H1 (cell line): ENCODE measurements around the gene SEMA3F. TPM values are rescaled to one million over a fixed set of nuclear protein-coding genes. Genes with fewer than 3 reads are reported as not detected.
A peak's percentile ranks its signal among the peaks of the same experiment; 100 is the strongest.

Experiments
- CTCF ChIA-PET: fragments of 300-600 bp; sonication (Branson Sonifier 250); formaldehyde crosslinking; loops from one replicate; lab custom pipeline; 2021; ENCODE audit not compliant: partially characterized antibody; lab: Charles Lee
- POLR2A ChIA-PET: fragments of 300-600 bp; sonication (Branson Sonifier 250); formaldehyde crosslinking; loops from one replicate; lab custom pipeline; 2021; ENCODE audit warnings: inconsistent platforms; ENCODE audit not compliant: partially characterized antibody; lab: Charles Lee
- DNase-seq, 2 experiments: peaks; one replicate each; pipeline versions ENCODE4 v3.0.0 to v3.0.0-alpha.2; 2010 to 2022; ENCODE audit warnings: low spot score in 2 of 2, low read depth in 1 of 2, mixed read lengths in 1 of 2
- FAIRE-seq: peaks from 2 replicates; lab custom pipeline; 2011; peaks lifted over from hg19 to GRCh38; lab: Jason Lieb, UNC
- H2AFZ ChIP-seq: 2 replicates; pipeline ENCODE4 v1.8.1; 2012; ENCODE audit warnings: low read length, inconsistent platforms
- H2AK5ac ChIP-seq: 2 replicates; pipeline ENCODE4 v1.6.1; 2013; ENCODE audit warnings: low read depth, low read length
- H2BK120ac ChIP-seq: replicated peaks from 2 replicates; pipeline ENCODE3; 2013; ENCODE audit warnings: low read depth, low read length, inconsistent platforms
- H2BK12ac ChIP-seq: 2 replicates; pipeline ENCODE4 v1.6.1; 2013; ENCODE audit warnings: low read depth, low read length
- H2BK15ac ChIP-seq: 2 replicates; pipeline ENCODE4 v1.6.1; 2013; ENCODE audit warnings: low read length
- H2BK20ac ChIP-seq: 2 replicates; pipeline ENCODE4 v1.6.1; 2013; ENCODE audit warnings: low read length
- H2BK5ac ChIP-seq: 2 replicates; pipeline ENCODE4 v1.6.1; 2013; ENCODE audit warnings: low read depth, low read length
- H3K14ac ChIP-seq: 2 replicates; pipeline ENCODE4 v1.6.1; 2013; ENCODE audit warnings: inconsistent platforms; ENCODE audit not compliant: insufficient read length
- H3K18ac ChIP-seq: 2 replicates; pipeline ENCODE4 v1.6.1; 2013; ENCODE audit warnings: low read length; ENCODE audit errors: extremely low read depth
- H3K23ac ChIP-seq: 2 replicates; pipeline ENCODE4 v1.6.1; 2013; ENCODE audit warnings: inconsistent platforms; ENCODE audit not compliant: insufficient read length
- H3K23me2 ChIP-seq: 2 replicates; pipeline ENCODE4 v1.6.1; 2013; ENCODE audit warnings: low read depth, low read length
- H3K27ac ChIP-seq: 2 replicates; pipeline ENCODE4 v1.6.1; 2011; ENCODE audit warnings: low read depth, low read length, inconsistent platforms
- H3K27me3 ChIP-seq, 4 experiments: replicated peaks in 1 of 4; 1 replicate in 1 of 4; 2 replicates in 3 of 4; pipeline versions ENCODE4 v1.6.1 to v1.8.1; 2011 to 2013; ENCODE audit warnings: low read length in 3 of 4, mild to moderate bottlenecking in 3 of 4, inconsistent platforms in 2 of 4, mixed read lengths in 2 of 4, moderate library complexity in 1 of 4; ENCODE audit not compliant: control insufficient read depth in 3 of 4, insufficient read depth in 3 of 4; ENCODE audit errors: extremely low read depth in 1 of 4
- H3K36me3 ChIP-seq, 4 experiments: 2 replicates each; pipeline versions ENCODE4 v1.6.1 to v1.8.1; 2011 to 2013; ENCODE audit warnings: mild to moderate bottlenecking in 4 of 4, low read length in 3 of 4, moderate library complexity in 2 of 4, control low read depth in 1 of 4, inconsistent platforms in 1 of 4; ENCODE audit not compliant: insufficient read depth in 4 of 4, control insufficient read depth in 2 of 4
- H3K4ac ChIP-seq: replicated peaks from 2 replicates; pipeline ENCODE3; 2013; ENCODE audit warnings: low read length, low read depth, mixed read lengths, inconsistent platforms; ENCODE audit not compliant: insufficient read length
- H3K4me1 ChIP-seq, 4 experiments: replicated peaks in 1 of 4; 1 replicate in 1 of 4; 2 replicates in 3 of 4; pipeline versions ENCODE4 v1.6.1 to v1.8.1; 2011 to 2013; ENCODE audit warnings: low read length in 3 of 4, inconsistent platforms in 2 of 4, mixed read lengths in 1 of 4; ENCODE audit not compliant: insufficient read depth in 4 of 4, control insufficient read depth in 3 of 4
- H3K4me2 ChIP-seq, 2 experiments: 2 replicates each; pipeline versions ENCODE4 v1.6.1 to v1.8.1; 2011 to 2013; ENCODE audit warnings: low read depth in 2 of 2, low read length in 2 of 2, control low read depth in 1 of 2, inconsistent platforms in 1 of 2, mild to moderate bottlenecking in 1 of 2; ENCODE audit not compliant: insufficient read depth in 1 of 2
- H3K4me3 ChIP-seq, 4 experiments: fragments of 200-600, 300-600 bp in 1 of 4; sonication (generic), shearing (Covaris generic), sonication (Bioruptor Twin) in 1 of 4; 2 replicates each; pipeline versions ENCODE4 v1.5.1 to v1.8.1; 2011 to 2016; ENCODE audit warnings: low read length in 4 of 4, low read depth in 3 of 4, control low read depth in 2 of 4, inconsistent platforms in 2 of 4, mild to moderate bottlenecking in 2 of 4, mixed read lengths in 1 of 4, moderate library complexity in 1 of 4; ENCODE audit not compliant: insufficient read depth in 2 of 4; ENCODE audit errors: extremely low read depth in 1 of 4
- H3K56ac ChIP-seq: replicated peaks from 2 replicates; pipeline ENCODE3; 2013; ENCODE audit warnings: low read depth, mild to moderate bottlenecking, mixed read lengths, low read length, inconsistent platforms; ENCODE audit not compliant: insufficient read length
- H3K79me1 ChIP-seq: 2 replicates; pipeline ENCODE4 v1.6.1; 2013; ENCODE audit warnings: low read depth, low read length, control low read depth
- H3K79me2 ChIP-seq, 2 experiments: 2 replicates each; pipeline versions ENCODE4 v1.6.1 to v1.8.1; 2012 to 2013; ENCODE audit warnings: low read length in 2 of 2, mild to moderate bottlenecking in 2 of 2, inconsistent platforms in 1 of 2; ENCODE audit not compliant: insufficient read depth in 2 of 2, control insufficient read depth in 1 of 2
- H3K9ac ChIP-seq, 4 experiments: replicated peaks in 1 of 4; 1 replicate in 1 of 4; 2 replicates in 3 of 4; pipeline versions ENCODE4 v1.6.1 to v1.8.1; 2011 to 2013; ENCODE audit warnings: low read depth in 3 of 4, low read length in 3 of 4, control low read depth in 2 of 4, mild to moderate bottlenecking in 2 of 4, moderate library complexity in 2 of 4, inconsistent platforms in 1 of 4; ENCODE audit errors: extremely low read depth in 1 of 4
- H3K9me3 ChIP-seq, 2 experiments: 2 replicates each; pipeline versions ENCODE4 v1.6.1 to v1.8.1; 2012 to 2013; ENCODE audit warnings: mild to moderate bottlenecking in 2 of 2, moderate library complexity in 2 of 2, control low read depth in 1 of 2, inconsistent platforms in 1 of 2, low read depth in 1 of 2, low read length in 1 of 2, mixed read lengths in 1 of 2; ENCODE audit not compliant: insufficient read depth in 2 of 2
- H4K20me1 ChIP-seq, 2 experiments: replicated peaks in 1 of 2; 2 replicates each; pipeline versions ENCODE3 to v1.8.1; 2011 to 2013; ENCODE audit warnings: inconsistent platforms in 2 of 2, low read length in 2 of 2, mild to moderate bottlenecking in 1 of 2; ENCODE audit not compliant: insufficient read depth in 2 of 2, control insufficient read depth in 1 of 2
- H4K5ac ChIP-seq: 2 replicates; pipeline ENCODE4 v1.6.1; 2013; ENCODE audit warnings: low read length, low read depth, mixed read lengths, inconsistent platforms; ENCODE audit not compliant: insufficient read length
- H4K8ac ChIP-seq: 2 replicates; pipeline ENCODE4 v1.8.0; 2013; ENCODE audit warnings: mild to moderate bottlenecking, moderate library complexity, low read length, inconsistent platforms; ENCODE audit not compliant: insufficient read depth; ENCODE audit errors: extremely low read depth
- H4K91ac ChIP-seq: replicated peaks from 2 replicates; pipeline ENCODE3; 2013; ENCODE audit warnings: low read length, mixed read lengths, inconsistent platforms; ENCODE audit not compliant: insufficient read length
- BACH1 ChIP-seq: IDR thresholded peaks from 2 replicates; pipeline ENCODE4 v1.6.1; 2012; ENCODE audit warnings: low read length, improper control_type of control experiment
- CEBPB ChIP-seq: IDR thresholded peaks from 2 replicates; pipeline ENCODE4 v1.6.1; 2012; ENCODE audit warnings: low read depth, low read length
- EP300 ChIP-seq, 2 experiments: IDR thresholded peaks; 1 replicate in 1 of 2; 2 replicates in 1 of 2; pipeline ENCODE4 v1.6.1; 2011 to 2012; ENCODE audit warnings: low read depth in 2 of 2, low read length in 2 of 2, mild to moderate bottlenecking in 2 of 2, borderline replicate concordance in 1 of 2, inconsistent platforms in 1 of 2, moderate library complexity in 1 of 2
- FOSL1 ChIP-seq: IDR thresholded peaks from 2 replicates; pipeline ENCODE4 v1.6.1; 2011; ENCODE audit warnings: mild to moderate bottlenecking, low read depth, low read length, moderate library complexity; ENCODE audit not compliant: insufficient read depth
- POLR2AphosphoS5 ChIP-seq: IDR thresholded peaks from 2 replicates; pipeline ENCODE4 v1.6.1; 2011; ENCODE audit warnings: low read depth, low read length
- SP4 ChIP-seq: IDR thresholded peaks from 2 replicates; pipeline ENCODE4 v1.6.1; 2012; ENCODE audit warnings: low read length, inconsistent platforms
- WGBS, 2 experiments: shearing (Covaris generic) in 1 of 2; methylation state at CpG; one replicate each; pipeline versions ENCODE4 v1.1.6 to v1.1.7; 2013 to 2015; ENCODE audit warnings: low lambda C conversion rate in 2 of 2, mixed read lengths in 2 of 2, inconsistent platforms in 1 of 2, low coverage in 1 of 2, missing lambda C conversion rate in 1 of 2; ENCODE audit not compliant: insufficient replicate concordance in 2 of 2, insufficient coverage in 1 of 2, insufficient read length in 1 of 2; ENCODE audit errors: extremely low coverage in 1 of 2, missing lambda C conversion rate in 1 of 2; 5-methylcytosine and 5-hydroxymethylcytosine counted together
- polyA plus RNA-seq, 7 experiments: library from polyadenylated mRNA; depleted of rRNA in 3 of 7; stranded (reverse) in 5 of 7; unstranded in 2 of 7; fragments of >200 nt in 5 of 7; fragments of 200-250 nt in 2 of 7; gene quantifications; 1 replicate in 5 of 7; 2 replicates in 1 of 7; 4 replicates in 1 of 7; pipeline versions ENCODE4 v1.2.1 to v1.2.3, GENCODE V29; 2011 to 2013; ENCODE audit warnings: missing spikeins in 2 of 7, mixed read lengths in 2 of 7
- total RNA-seq: library from RNA; stranded (reverse); fragmentation: NEBNext Ultra II Directional; extraction: Animal tissue kit (Norgen Biotek cat#: 25700); gene quantifications from 2 replicates; pipeline ENCODE4 v1.2.1, GENCODE V29; 2021
- TF ChIP-seq, protein P1 (sequence below): IDR thresholded peaks from 2 replicates; pipeline ENCODE4 v1.6.1; 2012; ENCODE audit warnings: inconsistent platforms
- TF ChIP-seq, protein P2 (sequence below): IDR thresholded peaks from 2 replicates; pipeline ENCODE4 v1.6.1; 2012; ENCODE audit warnings: low read length, inconsistent platforms

Gene SEMA3F
- total and polyA plus RNA-seq, 2 of the 8 experiments (the other 6 are each of a cell fraction or from before 2014, with no cell fraction given): 20.3 to 37.0 TPM

DNA sequence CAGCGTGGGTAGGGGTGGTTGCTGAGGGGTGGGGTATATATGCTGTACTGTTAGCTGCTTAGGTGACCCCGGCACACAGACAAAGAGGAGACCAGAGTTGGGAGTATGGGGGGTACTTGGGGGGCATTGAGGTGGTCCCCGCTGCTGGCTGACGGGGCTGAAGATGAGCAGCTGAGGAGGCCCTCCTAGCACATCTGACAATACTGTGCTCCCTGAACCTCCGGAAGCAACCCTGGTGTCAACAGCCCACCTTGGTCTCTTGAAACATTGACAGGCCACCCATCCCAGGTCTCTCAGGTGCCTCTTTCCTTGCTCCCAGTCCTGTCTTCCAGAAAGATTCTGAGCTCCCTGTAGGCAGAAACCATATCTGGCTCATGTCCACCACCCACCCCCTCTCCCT is 19.2 kb upstream of the SEMA3F start:
- Histone ChIP-seq H3K9ac (no peak overlapping the region), H3K18ac (no peak overlapping the region), H3K36me3 (no peaks in the 10 kb centered on the region), H3K4me1 (peaks cover 4 to 35% (median 28%) of the 10 kb centered on the region in 4 experiments), H3K4ac (no peak overlapping the region), H2AFZ (no peak overlapping the region), H3K9me3 (no peaks in the 10 kb centered on the region), H2BK20ac (no peak overlapping the region), H2BK5ac (no peak overlapping the region), H3K23me2 (no peaks in the 10 kb centered on the region; the same call in 1 of the 2 replicates), H3K4me3 (no peak overlapping the region), H4K5ac (no peak overlapping the region), H3K27ac (no peak overlapping the region), H2BK120ac (no peak overlapping the region), H4K20me1 (no peaks in the 10 kb centered on the region), H3K4me2 (no peak overlapping the region), H4K91ac (no peak overlapping the region), H4K8ac (no peak overlapping the region), H3K14ac (no peak overlapping the region), H2BK12ac (0 out of 2 replicates have a peak overlapping the region, but pooled peaks have one; percentile 39), H3K79me1 (no peaks in the 10 kb centered on the region), H3K56ac (no peak overlapping the region), H3K27me3 (no peaks in the 10 kb centered on the region; a peak in 1 of 7 replicates), H3K79me2 (no peaks in the 10 kb centered on the region), H2BK15ac (0 out of 2 replicates have a peak overlapping the region, but pooled peaks have one; percentile 40), H2AK5ac (no peak overlapping the region), H3K23ac (no peak overlapping the region)
- CTCF ChIA-PET: interaction anchor here (0.8 to 7.1 kb wide), 14 partner anchors 9 to 139 kb away, joined by 3 to 68 read pairs (median 4); partner anchors contain the start of gene GNAT1
- TF ChIP-seq POLR2AphosphoS5 (no peak), CEBPB (no peak), BACH1 (no peak), EP300 (IDR thresholded peaks at IDR 0.05; ENCODE audit: borderline replicate concordance in 1 of 2, low read depth in 2 of 2, low read length in 2 of 2) (no peak), FOSL1 (no peak), SP4 (no peak)
- TF ChIP-seq, protein P1, sequence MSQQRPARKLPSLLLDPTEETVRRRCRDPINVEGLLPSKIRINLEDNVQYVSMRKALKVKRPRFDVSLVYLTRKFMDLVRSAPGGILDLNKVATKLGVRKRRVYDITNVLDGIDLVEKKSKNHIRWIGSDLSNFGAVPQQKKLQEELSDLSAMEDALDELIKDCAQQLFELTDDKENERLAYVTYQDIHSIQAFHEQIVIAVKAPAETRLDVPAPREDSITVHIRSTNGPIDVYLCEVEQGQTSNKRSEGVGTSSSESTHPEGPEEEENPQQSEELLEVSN: no peak
- TF ChIP-seq, protein P2, sequence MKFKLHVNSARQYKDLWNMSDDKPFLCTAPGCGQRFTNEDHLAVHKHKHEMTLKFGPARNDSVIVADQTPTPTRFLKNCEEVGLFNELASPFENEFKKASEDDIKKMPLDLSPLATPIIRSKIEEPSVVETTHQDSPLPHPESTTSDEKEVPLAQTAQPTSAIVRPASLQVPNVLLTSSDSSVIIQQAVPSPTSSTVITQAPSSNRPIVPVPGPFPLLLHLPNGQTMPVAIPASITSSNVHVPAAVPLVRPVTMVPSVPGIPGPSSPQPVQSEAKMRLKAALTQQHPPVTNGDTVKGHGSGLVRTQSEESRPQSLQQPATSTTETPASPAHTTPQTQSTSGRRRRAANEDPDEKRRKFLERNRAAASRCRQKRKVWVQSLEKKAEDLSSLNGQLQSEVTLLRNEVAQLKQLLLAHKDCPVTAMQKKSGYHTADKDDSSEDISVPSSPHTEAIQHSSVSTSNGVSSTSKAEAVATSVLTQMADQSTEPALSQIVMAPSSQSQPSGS: no peak
- FAIRE-seq: no peak
- WGBS, 2 experiments: 85% methylated on average over 5 of the region's 5 CpGs; no CpG with 5 or more reads in 1 of the 2 experiments
- POLR2A ChIA-PET: interaction anchor here (1.1 to 10.6 kb wide), 6 partner anchors 12 to 37 kb away, joined by 4 to 133 read pairs (median 8); no protein-coding TSS in a partner anchor
- no peak for DNase-seq
